ENCODE data around the gene IMPG2.

IMPG2 gene

GRCh38 chr3:101202640-101203039, 117.7 kb downstream of the IMPG2 start:
- no peak overlapping the region for H3K23ac ChIP-seq (ENCODE audit: low read length in 2 of 2)
- no peak overlapping the region for H3K4me3 ChIP-seq (ENCODE audit: insufficient read depth in 1 of 2, low read depth in 1 of 2, low read length in 2 of 2)

DNA sequence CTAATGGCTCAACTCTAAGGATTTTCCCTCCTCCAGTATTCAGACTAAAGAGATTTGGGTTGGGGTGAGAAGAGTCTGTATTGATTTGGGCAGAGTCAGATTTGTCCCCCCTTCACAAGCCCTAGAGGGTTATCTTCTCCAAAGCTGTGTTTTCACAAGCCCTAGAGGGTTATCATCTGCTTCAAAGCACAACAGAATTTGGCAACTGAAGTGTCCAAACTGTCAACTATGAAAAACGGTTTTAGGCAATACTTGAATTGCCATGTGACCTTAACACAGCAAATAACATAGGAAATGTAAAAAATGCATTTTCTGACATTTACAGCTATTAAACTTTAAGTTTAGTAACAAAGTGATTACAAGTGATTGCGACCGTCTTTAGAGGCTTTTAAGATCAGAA, 119.9 kb downstream of the IMPG2 start:
- whole genome bisulfite sequencing: no CpG with 5 or more reads among the region's 3 CpGs
- H3K23ac ChIP-seq (ENCODE audit: low read length in 2 of 2): no peak overlapping the region
- H3K14ac ChIP-seq (ENCODE audit: low read length in 2 of 2): no peak overlapping the region
- H3K4ac ChIP-seq (ENCODE audit: low read depth in 1 of 2, low read length in 2 of 2): no peak overlapping the region
- H3K4me2 ChIP-seq (ENCODE audit: low read length, poor library complexity, severe bottlenecking): no peak overlapping the region
- no peak overlapping the region for H3K27ac ChIP-seq (ENCODE audit: low read length, poor library complexity, severe bottlenecking)
- no peak overlapping the region for H3K4me3 ChIP-seq (ENCODE audit: insufficient read depth in 1 of 2, low read depth in 1 of 2, low read length in 2 of 2)
- no peak overlapping the region for H4K8ac ChIP-seq (ENCODE audit: low read length)
- no peak overlapping the region for H4K91ac ChIP-seq (ENCODE audit: low read length)
- no peaks in the 10 kb centered on the region for H3K9me3 ChIP-seq (ENCODE audit: control insufficient read depth, low read length)
- H3K18ac ChIP-seq (ENCODE audit: low read depth in 1 of 2, low read length in 2 of 2): no peak overlapping the region
- H2AK5ac ChIP-seq (ENCODE audit: low read length, severe bottlenecking): no peak overlapping the region
- no peak overlapping the region for H2AFZ ChIP-seq (ENCODE audit: low read depth, low read length)
- DNase-seq: no peak
- no peak overlapping the region for H2BK120ac ChIP-seq (ENCODE audit: low read depth, low read length)
- peaks cover 2% of the 10 kb centered on the region for H3K4me1 ChIP-seq (ENCODE audit: control insufficient read depth, insufficient read depth, low read depth, low read length)
- no peaks in the 10 kb centered on the region for H3K79me1 ChIP-seq (replicated peaks; ENCODE audit: low read length, poor library complexity, severe bottlenecking)
- no peak overlapping the region for H2BK5ac ChIP-seq (ENCODE audit: low read depth, low read length, poor library complexity, severe bottlenecking)
- no peaks in the 10 kb centered on the region for H3K27me3 ChIP-seq (ENCODE audit: control insufficient read depth in 1 of 2, insufficient read depth in 1 of 2, low read length in 2 of 2)
- H2BK15ac ChIP-seq (ENCODE audit: low read depth, poor library complexity, severe bottlenecking): no peak overlapping the region
- H2BK12ac ChIP-seq (ENCODE audit: low read length in 2 of 2): no peak overlapping the region
- no peaks in the 10 kb centered on the region for H3K36me3 ChIP-seq (ENCODE audit: control insufficient read depth in 1 of 2, insufficient read depth in 2 of 2, low read depth in 1 of 2, low read length in 2 of 2)
- H3K9ac ChIP-seq (ENCODE audit: low read length): no peak overlapping the region

More at GRCh38 chr3:101202640-101203039, 117.7 kb downstream of the IMPG2 start:
- Histone ChIP-seq H2AFZ (ENCODE audit: low read depth, low read length) (no peak overlapping the region), H3K14ac (ENCODE audit: low read length in 2 of 2) (no peak overlapping the region), H3K18ac (ENCODE audit: low read depth in 1 of 2, low read length in 2 of 2) (no peak overlapping the region), H2AK5ac (ENCODE audit: low read length, severe bottlenecking) (peak overlapping the region; percentile 37), H3K27me3 (ENCODE audit: control insufficient read depth in 1 of 2, insufficient read depth in 1 of 2, low read length in 2 of 2) (no peaks in the 10 kb centered on the region), H3K79me1 (replicated peaks; ENCODE audit: low read length, poor library complexity, severe bottlenecking) (no peaks in the 10 kb centered on the region), H3K27ac (ENCODE audit: low read length, poor library complexity, severe bottlenecking) (no peak overlapping the region), H3K36me3 (ENCODE audit: control insufficient read depth in 1 of 2, insufficient read depth in 2 of 2, low read depth in 1 of 2, low read length in 2 of 2) (no peaks in the 10 kb centered on the region), H4K91ac (ENCODE audit: low read length) (no peak overlapping the region), H3K9ac (ENCODE audit: low read length) (no peak overlapping the region), H2BK12ac (ENCODE audit: low read length in 2 of 2) (no peak overlapping the region), H2BK5ac (ENCODE audit: low read depth, low read length, poor library complexity, severe bottlenecking) (no peak overlapping the region), H4K8ac (ENCODE audit: low read length) (no peak overlapping the region), H3K4me2 (ENCODE audit: low read length, poor library complexity, severe bottlenecking) (no peak overlapping the region), H3K4ac (ENCODE audit: low read depth in 1 of 2, low read length in 2 of 2) (no peak overlapping the region), H2BK15ac (ENCODE audit: low read depth, poor library complexity, severe bottlenecking) (no peak overlapping the region), H2BK120ac (ENCODE audit: low read depth, low read length) (no peak overlapping the region), H3K9me3 (ENCODE audit: control insufficient read depth, low read length) (no peaks in the 10 kb centered on the region), H3K4me1 (ENCODE audit: control insufficient read depth, insufficient read depth, low read depth, low read length) (peaks cover 2% of the 10 kb centered on the region)
- 53% methylated on average over 1 of the region's 1 CpG for WGBS
- no peak for DNase-seq

DNA sequence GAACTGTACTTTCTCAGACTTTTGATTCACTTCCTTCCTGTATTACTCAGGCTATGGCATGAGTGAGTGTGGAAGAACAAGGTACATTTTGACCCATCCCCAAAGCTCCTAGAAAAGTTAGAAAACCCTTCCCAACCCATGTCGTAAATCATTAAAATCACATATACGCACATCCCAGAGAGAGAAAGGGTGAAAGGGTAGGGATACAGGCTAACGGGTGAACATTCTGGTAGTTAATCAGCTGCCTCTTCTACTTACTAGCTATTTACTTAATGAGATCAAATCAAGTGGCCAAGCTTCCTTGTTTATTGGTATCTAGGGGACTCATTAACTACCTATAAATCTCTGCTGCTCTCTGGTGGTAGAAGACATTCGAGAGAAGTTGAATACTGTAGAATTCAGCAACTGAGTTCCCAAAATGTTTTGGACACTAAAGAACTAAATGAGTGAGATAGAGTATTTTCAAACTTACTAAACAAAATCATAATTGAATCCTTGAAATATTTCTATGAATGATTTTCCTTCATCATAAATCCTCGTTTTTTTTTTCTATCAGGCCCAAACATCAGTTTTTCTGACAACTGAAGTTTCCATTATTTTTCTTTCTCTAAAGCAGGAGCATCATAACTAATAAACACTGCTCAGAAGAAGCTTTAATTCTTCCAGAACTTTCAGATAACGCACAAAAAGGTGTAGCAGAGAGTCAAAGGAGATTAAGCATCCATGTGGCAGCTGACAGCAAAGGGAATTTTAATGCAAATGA, 124.2 kb downstream of the IMPG2 start:
- H3K27ac ChIP-seq (ENCODE audit: low read length, poor library complexity, severe bottlenecking): no peak overlapping the region
- H3K79me1 ChIP-seq (replicated peaks; ENCODE audit: low read length, poor library complexity, severe bottlenecking): no peaks in the 10 kb centered on the region
- no peak overlapping the region for H3K4me3 ChIP-seq (ENCODE audit: insufficient read depth in 1 of 2, low read depth in 1 of 2, low read length in 2 of 2)
- no peak overlapping the region for H2BK12ac ChIP-seq (ENCODE audit: low read length in 2 of 2)
- no peak overlapping the region for H2BK15ac ChIP-seq (ENCODE audit: low read depth, poor library complexity, severe bottlenecking)
- no peak overlapping the region for H3K23ac ChIP-seq (ENCODE audit: low read length in 2 of 2)
- H3K18ac ChIP-seq (ENCODE audit: low read depth in 1 of 2, low read length in 2 of 2): no peak overlapping the region
- no peak overlapping the region for H4K8ac ChIP-seq (ENCODE audit: low read length)
- peak overlapping the region; percentile 58 for H2AK5ac ChIP-seq (ENCODE audit: low read length, severe bottlenecking)
- H3K9ac ChIP-seq (ENCODE audit: low read length): peak overlapping the region; percentile 63
- no peaks in the 10 kb centered on the region for H3K36me3 ChIP-seq (ENCODE audit: control insufficient read depth in 1 of 2, insufficient read depth in 2 of 2, low read depth in 1 of 2, low read length in 2 of 2)
- H3K4me2 ChIP-seq (ENCODE audit: low read length, poor library complexity, severe bottlenecking): no peak overlapping the region
- no peaks in the 10 kb centered on the region for H3K27me3 ChIP-seq (ENCODE audit: control insufficient read depth in 1 of 2, insufficient read depth in 1 of 2, low read length in 2 of 2)
- no peak overlapping the region for H2AFZ ChIP-seq (ENCODE audit: low read depth, low read length)
- no peaks in the 10 kb centered on the region for H3K9me3 ChIP-seq (ENCODE audit: control insufficient read depth, low read length)
- DNase-seq: peak; percentile 68
- WGBS: 18% methylated on average over 2 of the region's 6 CpGs
- H2BK5ac ChIP-seq (ENCODE audit: low read depth, low read length, poor library complexity, severe bottlenecking): no peak overlapping the region
- H2BK120ac ChIP-seq (ENCODE audit: low read depth, low read length): no peak overlapping the region
- no peak overlapping the region for H3K14ac ChIP-seq (ENCODE audit: low read length in 2 of 2)
- no peak overlapping the region for H3K4ac ChIP-seq (ENCODE audit: low read depth in 1 of 2, low read length in 2 of 2)
- H4K91ac ChIP-seq (ENCODE audit: low read length): no peak overlapping the region
- no peaks in the 10 kb centered on the region for H3K4me1 ChIP-seq (ENCODE audit: control insufficient read depth, insufficient read depth, low read depth, low read length)

- Histone ChIP-seq H3K27ac (ENCODE audit: low read length, poor library complexity, severe bottlenecking) (no peak overlapping the region), H3K79me1 (replicated peaks; ENCODE audit: low read length, poor library complexity, severe bottlenecking) (no peaks in the 10 kb centered on the region), H4K8ac (ENCODE audit: low read length) (no peak overlapping the region), H4K91ac (ENCODE audit: low read length) (no peak overlapping the region), H2BK15ac (ENCODE audit: low read depth, poor library complexity, severe bottlenecking) (no peak overlapping the region), H3K4me2 (ENCODE audit: low read length, poor library complexity, severe bottlenecking) (no peak overlapping the region), H2AK5ac (ENCODE audit: low read length, severe bottlenecking) (no peak overlapping the region), H3K36me3 (ENCODE audit: control insufficient read depth in 1 of 2, insufficient read depth in 2 of 2, low read depth in 1 of 2, low read length in 2 of 2) (no peaks in the 10 kb centered on the region), H2AFZ (ENCODE audit: low read depth, low read length) (no peak overlapping the region), H3K4ac (ENCODE audit: low read depth in 1 of 2, low read length in 2 of 2) (no peak overlapping the region), H2BK12ac (ENCODE audit: low read length in 2 of 2) (no peak overlapping the region), H3K18ac (ENCODE audit: low read depth in 1 of 2, low read length in 2 of 2) (no peak overlapping the region), H3K4me3 (ENCODE audit: insufficient read depth in 1 of 2, low read depth in 1 of 2, low read length in 2 of 2) (no peak overlapping the region), H3K27me3 (ENCODE audit: control insufficient read depth in 1 of 2, insufficient read depth in 1 of 2, low read length in 2 of 2) (no peaks in the 10 kb centered on the region), H3K9ac (ENCODE audit: low read length) (no peak overlapping the region), H3K14ac (ENCODE audit: low read length in 2 of 2) (no peak overlapping the region), H2BK5ac (ENCODE audit: low read depth, low read length, poor library complexity, severe bottlenecking) (no peak overlapping the region), H3K4me1 (ENCODE audit: control insufficient read depth, insufficient read depth, low read depth, low read length) (peaks cover 3% of the 10 kb centered on the region), H3K9me3 (ENCODE audit: control insufficient read depth, low read length) (no peaks in the 10 kb centered on the region), H2BK120ac (ENCODE audit: low read depth, low read length) (no peak overlapping the region), H3K23ac (ENCODE audit: low read length in 2 of 2) (no peak overlapping the region)
- 50% methylated on average over 2 of the region's 3 CpGs for WGBS
- DNase-seq: no peak
Observed at GRCh38 chr3:101194392-101194791, 126.0 kb downstream of the IMPG2 start.

Measured in mesenchymal stem cell (in vitro differentiated cells and primary cell).